NCI-H2107 treated with DMSO at 0.1 percent for 48 hours (cell line): ENCODE results near the gene DPF3.

Experiments
- DNase-seq: peaks from one replicate; lab custom pipeline; 2025; ENCODE audit not compliant: unreplicated experiment; lab: John Stamatoyannopoulos, UW

DPF3 gene

GRCh38 chr14:72621387-72622065 lies 272.4 kb downstream of the DPF3 start:
- DNase-seq = no peak

GRCh38 chr14:72619881-72620280 lies 274.0 kb downstream of the DPF3 start:
- no peak for DNase-seq

- no peak for DNase-seq
These were observed 274.8 kb downstream of the DPF3 start for GRCh38 chr14:72619111-72619571.

GRCh38 chr14:72618424-72618823 lies 275.5 kb downstream of the DPF3 start:
- DNase-seq = no peak

GRCh38 chr14:72617391-72618031 lies 276.4 kb downstream of the DPF3 start:
- no peak for DNase-seq

GRCh38 chr14:72616811-72617210 lies 277.1 kb downstream of the DPF3 start:
- DNase-seq = no peak

- DNase-seq = no peak
These were observed 277.6 kb downstream of the DPF3 start for GRCh38 chr14:72616294-72616693.

- no peak for DNase-seq
These were observed 278.3 kb downstream of the DPF3 start for GRCh38 chr14:72615451-72616121.

- DNase-seq = no peak
These were observed 278.9 kb downstream of the DPF3 start for GRCh38 chr14:72614891-72615415.

- no peak for DNase-seq
These were observed 279.5 kb downstream of the DPF3 start for GRCh38 chr14:72614365-72614764.

- DNase-seq = no peak
These were observed 280.0 kb downstream of the DPF3 start for GRCh38 chr14:72613975-72614319.

GRCh38 chr14:72613231-72613974 lies 280.5 kb downstream of the DPF3 start:
- DNase-seq = no peak

- DNase-seq = no peak
These were observed 281.9 kb downstream of the DPF3 start for GRCh38 chr14:72612041-72612440.

- no peak for DNase-seq
These were observed 282.4 kb downstream of the DPF3 start for GRCh38 chr14:72611506-72611905.

- DNase-seq = no peak
These were observed 283.1 kb downstream of the DPF3 start for GRCh38 chr14:72610831-72611200.

GRCh38 chr14:72610096-72610830 lies 283.6 kb downstream of the DPF3 start:
- DNase-seq = no peak

- no peak for DNase-seq
These were observed 284.5 kb downstream of the DPF3 start for GRCh38 chr14:72609205-72609916.

- DNase-seq = no peak
These were observed 285.3 kb downstream of the DPF3 start for GRCh38 chr14:72608391-72609204.
